K562 (cell line): ENCODE measurements around the gene TPK1. TPM values are rescaled to one million over a fixed set of nuclear protein-coding genes. Genes with fewer than 3 reads are reported as not detected.

Experiments used
- ARNT ChIP-seq, 2 experiments: fragments of 450-650 bp; IDR thresholded peaks; 2 replicates each; pipeline ENCODE4 v1.6.1; 2016; ENCODE audit warnings: mild to moderate bottlenecking in 1 of 2
- CREB1 ChIP-seq, 2 experiments: sonication (generic) in 1 of 2; formaldehyde crosslinking in 1 of 2; IDR thresholded peaks; 2 replicates each; pipeline versions ENCODE4 v1.6.1 to v1.8.0; 2012 to 2022; ENCODE audit warnings: inconsistent platforms in 1 of 2, mild to moderate bottlenecking in 1 of 2, missing genetic modification reagents in 1 of 2, moderate library complexity in 1 of 2
- GATAD2A ChIP-seq: fragments of 450-650 bp; IDR thresholded peaks from 2 replicates; pipeline ENCODE4 v1.6.1; 2017
- GTF2A2 ChIP-seq: IDR thresholded peaks from 2 replicates; pipeline ENCODE4 v1.6.1; 2016; ENCODE audit warnings: mild to moderate bottlenecking, missing genetic modification characterization, missing compliant biosample characterization
- MTA2 ChIP-seq: fragments of 450-650 bp; IDR thresholded peaks from 2 replicates; pipeline ENCODE4 v1.6.1; 2016; ENCODE audit warnings: low read depth
- NCOA4 ChIP-seq: fragments of 450-650 bp; IDR thresholded peaks from 2 replicates; pipeline ENCODE4 v1.6.1; 2018; ENCODE audit warnings: mild to moderate bottlenecking; ENCODE audit not compliant: partially characterized antibody
- NCOR1 ChIP-seq: fragments of 450-650 bp; IDR thresholded peaks from 2 replicates; pipeline ENCODE4 v1.6.1; 2016; ENCODE audit warnings: mild to moderate bottlenecking, moderate library complexity
- NFXL1 ChIP-seq: fragments of 450-650 bp; formaldehyde crosslinking; IDR thresholded peaks from 2 replicates; pipeline ENCODE4 v1.4.0; 2021; ENCODE audit warnings: mild to moderate bottlenecking
- NR4A1 ChIP-seq, 2 experiments: fragments of 250-450 bp in 1 of 2; fragments of 450-650 bp in 1 of 2; sonication (Bioruptor Pico) in 1 of 2; IDR thresholded peaks; 2 replicates each; pipeline versions ENCODE4 v1.4.0 to v1.6.1; 2016 to 2020; ENCODE audit warnings: mild to moderate bottlenecking in 2 of 2, missing compliant biosample characterization in 1 of 2, missing genetic modification characterization in 1 of 2, moderate library complexity in 1 of 2
- POLR2H ChIP-seq: IDR thresholded peaks from 2 replicates; pipeline ENCODE4 v1.6.1; 2016; ENCODE audit warnings: missing genetic modification characterization, low read depth, mild to moderate bottlenecking, control low read depth, missing compliant biosample characterization, moderate library complexity
- PTBP1 ChIP-seq: fragments of 200-400 bp; formaldehyde crosslinking; IDR thresholded peaks from 2 replicates; pipeline ENCODE4 v1.6.1; 2017; ENCODE audit warnings: low read depth, low read length
- SNIP1 ChIP-seq: fragments of 450-650 bp; IDR thresholded peaks from 2 replicates; pipeline ENCODE4 v1.7.1; 2017; ENCODE audit warnings: low read depth, mild to moderate bottlenecking
- SREBF2 ChIP-seq: sonication (generic); formaldehyde crosslinking; IDR thresholded peaks from 2 replicates; pipeline ENCODE4 v1.4.0; 2020; ENCODE audit warnings: mild to moderate bottlenecking, missing genetic modification reagents
- TAF15 ChIP-seq: fragments of 200-400 bp; formaldehyde crosslinking; IDR thresholded peaks from 2 replicates; pipeline ENCODE4 v1.6.1; 2017; ENCODE audit warnings: mild to moderate bottlenecking, low read depth, low read length, moderate library complexity
- TAF9B ChIP-seq: fragments of 450-650 bp; IDR thresholded peaks from 2 replicates; pipeline ENCODE4 v1.6.1; 2018; ENCODE audit warnings: mild to moderate bottlenecking; ENCODE audit not compliant: partially characterized antibody
- U2AF2 ChIP-seq: fragments of 200-400 bp; formaldehyde crosslinking; optimal IDR thresholded peaks from 2 replicates; pipeline ENCODE3; 2017; ENCODE audit warnings: low read depth, mild to moderate bottlenecking, low read length
- ZNF143 ChIP-seq: sonication (generic); formaldehyde crosslinking; IDR thresholded peaks from 2 replicates; pipeline ENCODE4 v1.9.0; 2022; ENCODE audit warnings: mild to moderate bottlenecking, missing genetic modification reagents
- ZNF507 ChIP-seq: conservative IDR thresholded peaks from 2 replicates; pipeline ENCODE4 v1.6.1; 2017; ENCODE audit warnings: missing genetic modification characterization, missing compliant biosample characterization
- ZNF589 ChIP-seq: fragments of 200-800 bp; sonication (Bioruptor generic); IDR thresholded peaks from 2 replicates; pipeline ENCODE4 v1.6.1; 2016; ENCODE audit warnings: low read depth, missing genetic modification characterization, missing compliant biosample characterization
- polyA plus RNA-seq, 8 experiments: library from polyadenylated mRNA; depleted of rRNA in 4 of 8; stranded (reverse) in 5 of 8; unstranded in 3 of 8; fragments of >200 nt; fragmentation: Nextera tagmentation in 2 of 8; fragmentation: Illumina TruSeq in 1 of 8; extraction: Ambion mirVana in 2 of 8; extraction: Trizol in 1 of 8; gene quantifications; 2 replicates each; pipeline versions ENCODE4 v1.2.1 to v1.2.3, GENCODE V29; 2011 to 2014; ENCODE audit warnings: inconsistent platforms in 1 of 8, missing spikeins in 1 of 8
- total RNA-seq, 7 experiments: library from RNA; depleted of rRNA in 6 of 7; stranded (reverse); fragments of >200 nt in 6 of 7; fragmentation: Illumina TruSeq in 2 of 7; extraction: Trizol in 2 of 7; gene quantifications; 2 replicates each; pipeline versions ENCODE4 v1.2.1 to v1.2.3, GENCODE V29; 2011 to 2021; ENCODE audit warnings: low replicate concordance in 1 of 7
- TF ChIP-seq, protein P1 (sequence below): fragments of 250-450 bp; sonication (Bioruptor Pico); IDR thresholded peaks from 2 replicates; pipeline ENCODE4 v1.4.0; 2020; ENCODE audit warnings: mild to moderate bottlenecking, moderate library complexity, borderline replicate concordance
- TF ChIP-seq, protein P2 (sequence below): fragments of 450-650 bp; formaldehyde crosslinking; IDR thresholded peaks from 2 replicates; pipeline ENCODE4 v1.4.0; 2020; ENCODE audit warnings: mild to moderate bottlenecking, moderate library complexity

Gene TPK1
- total and polyA plus RNA-seq, 9 of the 15 experiments (the other 6 are each of a cell fraction or from before 2014, with no cell fraction given), result 5.1 to 16.2 (median 9.2) TPM

DNA sequence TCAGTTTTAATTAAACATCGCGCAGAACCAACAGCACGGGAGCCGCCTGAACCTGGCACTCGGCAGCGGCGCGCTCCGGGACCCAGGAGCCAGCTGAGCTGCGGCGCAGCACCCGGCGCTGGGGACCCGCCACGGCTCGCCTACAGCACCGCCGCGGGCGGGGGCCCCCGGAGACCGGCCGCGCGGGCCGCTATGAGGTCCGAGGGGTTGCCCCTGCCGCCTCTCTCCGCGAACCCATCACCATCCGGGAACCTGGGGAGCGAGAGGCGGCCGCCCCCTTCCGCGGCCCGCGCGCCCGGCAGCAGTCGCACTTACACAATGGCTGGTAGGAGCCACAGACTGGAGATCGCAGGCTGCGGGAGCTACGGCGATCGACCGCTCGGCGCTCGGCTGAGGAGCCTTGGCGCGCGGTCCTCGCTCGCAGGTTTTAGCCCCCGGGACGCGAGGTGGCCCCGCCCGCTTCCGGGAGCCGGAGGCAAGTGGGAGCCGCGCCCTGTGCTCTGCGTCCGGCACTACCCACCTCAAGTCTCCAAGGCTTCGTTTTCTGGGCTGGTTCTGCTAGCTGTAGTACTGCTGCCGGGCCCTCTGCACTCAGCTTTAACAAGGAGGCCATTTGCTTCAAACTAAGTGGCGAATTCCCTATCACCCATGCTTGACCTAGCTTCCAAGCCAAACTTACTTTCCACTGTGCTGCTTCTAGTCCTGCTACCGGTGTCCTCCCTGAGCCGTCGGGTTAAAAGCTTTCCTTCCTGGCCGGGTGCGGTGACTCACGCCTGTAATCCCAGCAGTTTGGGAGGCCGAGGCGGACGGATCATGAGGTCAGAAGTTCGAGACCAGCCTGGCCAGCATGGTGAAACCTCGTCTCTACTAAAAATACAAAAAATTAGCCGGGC lies at the start of gene TPK1 (continued):
- TF ChIP-seq POLR2H (tag) (peak; percentile 90), TAF9B (peak; percentile 56), GTF2A2 (tag) (no peak), ZNF507 (tag) (no peak), ZNF589 (no peak), GATAD2A (no peak), NR4A1 (CRISPR knock-in tag; IDR thresholded peaks at IDR 0.05) (peak; percentile 21; the same call in 1 of the 2 replicates), NR4A1 (tag; IDR thresholded peaks at IDR 0.05) (no peak), PTBP1 (peak; percentile 58; the same call in 1 of the 2 replicates), U2AF2 (no peak), MTA2 (no peak), ZNF143 (no peak), SREBF2 (CRISPR knock-in tag) (0 out of 2 replicates have a peak, but pooled peaks have one; percentile 34), SNIP1 (no peak), CREB1 (IDR thresholded peaks at IDR 0.05) (peak; percentile 46), CREB1 (CRISPR knock-in tag; IDR thresholded peaks at IDR 0.05) (peak; percentile 78), NCOA4 (peak; percentile 45), NFXL1 (no peak), NCOR1 (no peak; the same call in 1 of the 2 replicates), ARNT (IDR thresholded peaks at IDR 0.05) (peak in 1 of 2 experiments; percentile 82; a peak in 1 of 4 replicates), TAF15 (no peak)
- TF ChIP-seq, protein P1, sequence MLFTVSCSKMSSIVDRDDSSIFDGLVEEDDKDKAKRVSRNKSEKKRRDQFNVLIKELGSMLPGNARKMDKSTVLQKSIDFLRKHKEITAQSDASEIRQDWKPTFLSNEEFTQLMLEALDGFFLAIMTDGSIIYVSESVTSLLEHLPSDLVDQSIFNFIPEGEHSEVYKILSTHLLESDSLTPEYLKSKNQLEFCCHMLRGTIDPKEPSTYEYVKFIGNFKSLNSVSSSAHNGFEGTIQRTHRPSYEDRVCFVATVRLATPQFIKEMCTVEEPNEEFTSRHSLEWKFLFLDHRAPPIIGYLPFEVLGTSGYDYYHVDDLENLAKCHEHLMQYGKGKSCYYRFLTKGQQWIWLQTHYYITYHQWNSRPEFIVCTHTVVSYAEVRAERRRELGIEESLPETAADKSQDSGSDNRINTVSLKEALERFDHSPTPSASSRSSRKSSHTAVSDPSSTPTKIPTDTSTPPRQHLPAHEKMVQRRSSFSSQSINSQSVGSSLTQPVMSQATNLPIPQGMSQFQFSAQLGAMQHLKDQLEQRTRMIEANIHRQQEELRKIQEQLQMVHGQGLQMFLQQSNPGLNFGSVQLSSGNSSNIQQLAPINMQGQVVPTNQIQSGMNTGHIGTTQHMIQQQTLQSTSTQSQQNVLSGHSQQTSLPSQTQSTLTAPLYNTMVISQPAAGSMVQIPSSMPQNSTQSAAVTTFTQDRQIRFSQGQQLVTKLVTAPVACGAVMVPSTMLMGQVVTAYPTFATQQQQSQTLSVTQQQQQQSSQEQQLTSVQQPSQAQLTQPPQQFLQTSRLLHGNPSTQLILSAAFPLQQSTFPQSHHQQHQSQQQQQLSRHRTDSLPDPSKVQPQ (CRISPR knock-in tag), result no peak
- TF ChIP-seq, protein P2, sequence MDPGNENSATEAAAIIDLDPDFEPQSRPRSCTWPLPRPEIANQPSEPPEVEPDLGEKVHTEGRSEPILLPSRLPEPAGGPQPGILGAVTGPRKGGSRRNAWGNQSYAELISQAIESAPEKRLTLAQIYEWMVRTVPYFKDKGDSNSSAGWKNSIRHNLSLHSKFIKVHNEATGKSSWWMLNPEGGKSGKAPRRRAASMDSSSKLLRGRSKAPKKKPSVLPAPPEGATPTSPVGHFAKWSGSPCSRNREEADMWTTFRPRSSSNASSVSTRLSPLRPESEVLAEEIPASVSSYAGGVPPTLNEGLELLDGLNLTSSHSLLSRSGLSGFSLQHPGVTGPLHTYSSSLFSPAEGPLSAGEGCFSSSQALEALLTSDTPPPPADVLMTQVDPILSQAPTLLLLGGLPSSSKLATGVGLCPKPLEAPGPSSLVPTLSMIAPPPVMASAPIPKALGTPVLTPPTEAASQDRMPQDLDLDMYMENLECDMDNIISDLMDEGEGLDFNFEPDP, result no peak
